GM19023 (cell line): ENCODE measurements around the gene CPLANE2.
A peak's percentile ranks its signal among the peaks of the same experiment; 100 is the strongest.
"Not testable (repeated sequence)": the region's sequence is repeated elsewhere in the genome, so short reads cannot be mapped to it uniquely, and the experiment has no call there.

Experiments used
- ATAC-seq: cut with Tn5 transposase; IDR thresholded peaks from one replicate; pipeline ENCODE4 v1.9.1; 2021; ENCODE audit warnings: mild to moderate bottlenecking, moderate library complexity; ENCODE audit not compliant: unreplicated experiment

The CPLANE2 gene

GRCh38 chr1:16236511-16237342 lies at the start of gene CPLANE2:
CPLANE2 (minus strand) TSS chr1:16237183; CDS start chr1:16236742, 441 bp downstream.
- ATAC-seq, result peak; percentile 79

- no peak for ATAC-seq
Observed at GRCh38 chr1:16286122-16286521, 49.1 kb upstream of the CPLANE2 start.

GRCh38 chr1:16281765-16282164 lies 44.8 kb upstream of the CPLANE2 start:
- ATAC-seq, result no peak

- ATAC-seq, result no peak
Observed at GRCh38 chr1:16279186-16279585, 42.2 kb upstream of the CPLANE2 start.

GRCh38 chr1:16276302-16277030 lies 39.5 kb upstream of the CPLANE2 start:
- ATAC-seq, result no peak

GRCh38 chr1:16275591-16275990 lies 38.6 kb upstream of the CPLANE2 start:
- ATAC-seq, result no peak

- no peak for ATAC-seq
Observed at GRCh38 chr1:16267690-16268180, 30.8 kb upstream of the CPLANE2 start.

- ATAC-seq, result no peak
Observed at GRCh38 chr1:16266411-16267118, 29.6 kb upstream of the CPLANE2 start.

GRCh38 chr1:16262067-16262466 lies 25.1 kb upstream of the CPLANE2 start:
- no peak for ATAC-seq

- ATAC-seq, result no peak
Observed at GRCh38 chr1:16260814-16261213, 23.8 kb upstream of the CPLANE2 start.

GRCh38 chr1:16258591-16259135 lies 21.7 kb upstream of the CPLANE2 start:
- ATAC-seq, result no peak

- ATAC-seq, result no peak
Observed at GRCh38 chr1:16257968-16258367, 21.0 kb upstream of the CPLANE2 start.

- ATAC-seq, result not testable (repeated sequence)
Observed at GRCh38 chr1:16257556-16257955, 20.6 kb upstream of the CPLANE2 start.

- no peak for ATAC-seq
Observed at GRCh38 chr1:16256478-16256877, 19.5 kb upstream of the CPLANE2 start.

- ATAC-seq, result no peak
Observed at GRCh38 chr1:16254263-16254928, 17.4 kb upstream of the CPLANE2 start.

GRCh38 chr1:16253332-16253922 lies 16.4 kb upstream of the CPLANE2 start:
- no peak for ATAC-seq

GRCh38 chr1:16252912-16253311 lies 15.9 kb upstream of the CPLANE2 start:
- no peak for ATAC-seq

GRCh38 chr1:16251381-16251780 lies 14.4 kb upstream of the CPLANE2 start:
- no peak for ATAC-seq

GRCh38 chr1:16250524-16251251 lies 13.7 kb upstream of the CPLANE2 start:
- ATAC-seq, result no peak
